HuH-7 (cell line): Measurements from ENCODE around the gene MEGF11.

ENCODE experiments used
- DNase-seq: peaks from one replicate; pipeline ENCODE4 v3.0.0; 2011; ENCODE audit warnings: low spot score

The MEGF11 gene

GRCh38 chr15:66089509-66089908, 164.0 kb downstream of the MEGF11 start:
- no peak for DNase-seq

- no peak for DNase-seq
Observed at GRCh38 chr15:66089049-66089448, 164.5 kb downstream of the MEGF11 start.

- DNase-seq = no peak
Observed at GRCh38 chr15:66085128-66085527, 168.4 kb downstream of the MEGF11 start.

- no peak for DNase-seq
Observed at GRCh38 chr15:66084704-66085103, 168.8 kb downstream of the MEGF11 start.

- DNase-seq = peak; percentile 71
Observed at GRCh38 chr15:66080717-66081398, 172.7 kb downstream of the MEGF11 start.

GRCh38 chr15:66078929-66079275, 174.6 kb downstream of the MEGF11 start:
- DNase-seq = no peak

- DNase-seq = no peak
Observed at GRCh38 chr15:66078196-66078928, 175.2 kb downstream of the MEGF11 start.

- DNase-seq = no peak
Observed at GRCh38 chr15:66077320-66077663, 176.3 kb downstream of the MEGF11 start.

- no peak for DNase-seq
Observed at GRCh38 chr15:66076591-66077319, 176.8 kb downstream of the MEGF11 start.

GRCh38 chr15:66075947-66076346, 177.6 kb downstream of the MEGF11 start:
- DNase-seq = no peak

GRCh38 chr15:66072616-66073361, 180.8 kb downstream of the MEGF11 start:
- no peak for DNase-seq

- no peak for DNase-seq
Observed at GRCh38 chr15:66071921-66072295, 181.6 kb downstream of the MEGF11 start.

GRCh38 chr15:66071160-66071920, 182.2 kb downstream of the MEGF11 start:
- DNase-seq = no peak

- DNase-seq = no peak
Observed at GRCh38 chr15:66070220-66070934, 183.2 kb downstream of the MEGF11 start.

- DNase-seq = no peak
Observed at GRCh38 chr15:66069751-66070150, 183.8 kb downstream of the MEGF11 start.

GRCh38 chr15:66068801-66069200, 184.7 kb downstream of the MEGF11 start:
- DNase-seq = no peak

GRCh38 chr15:66067687-66068086, 185.9 kb downstream of the MEGF11 start:
- DNase-seq = no peak

- no peak for DNase-seq
Observed at GRCh38 chr15:66066481-66066880, 187.1 kb downstream of the MEGF11 start.

GRCh38 chr15:66066005-66066404, 187.5 kb downstream of the MEGF11 start:
- no peak for DNase-seq

- no peak for DNase-seq
Observed at GRCh38 chr15:66065325-66065724, 188.2 kb downstream of the MEGF11 start.

- DNase-seq = no peak
Observed at GRCh38 chr15:66063147-66063546, 190.4 kb downstream of the MEGF11 start.
